ENCODE measurements around the gene INAFM1.
A peak's percentile ranks its signal among the peaks of the same experiment; 100 is the strongest.

INAFM1 gene

GRCh38 chr19:47274071-47274890, at the start of gene INAFM1:
INAFM1 (plus strand) TSS chr19:47274885; CDS start chr19:47274920, 35 bp downstream.
- Histone ChIP-seq H3K4me3 (ENCODE audit: low read depth, low read length) (peak within 1 kb of the TSS; percentile 93), H3K9me3 (ENCODE audit: control insufficient read depth, insufficient read depth, low read length) (no peaks in the 10 kb centered on the region), H3K9ac (ENCODE audit: low read depth, low read length) (peak within 1 kb of the TSS; percentile 87), H3K36me3 (ENCODE audit: control insufficient read depth, insufficient read depth, low read length) (peaks cover 21% of the 10 kb centered on the region), H3K4me1 (ENCODE audit: control insufficient read depth, insufficient read depth, low read length) (peaks cover 3% of the 10 kb centered on the region), H3K27me3 (ENCODE audit: control insufficient read depth, insufficient read depth, low read length) (peaks cover 8% of the 10 kb centered on the region)

- peak overlapping the region; percentile 79 for H3K9ac ChIP-seq (ENCODE audit: low read depth, low read length)
Observed at GRCh38 chr19:47225746-47226425, 48.8 kb upstream of the INAFM1 start.

GRCh38 chr19:47226426-47227351, 48.0 kb upstream of the INAFM1 start:
- peak overlapping the region; percentile 79 for H3K9ac ChIP-seq (ENCODE audit: low read depth, low read length)
- peak overlapping the region; percentile 71 for H3K4me3 ChIP-seq (ENCODE audit: low read depth, low read length)
- H3K36me3 ChIP-seq (ENCODE audit: control insufficient read depth, insufficient read depth, low read length), result peaks cover 9% of the 10 kb centered on the region
- no peaks in the 10 kb centered on the region for H3K27me3 ChIP-seq (ENCODE audit: control insufficient read depth, insufficient read depth, low read length)
- peaks cover 9% of the 10 kb centered on the region for H3K4me1 ChIP-seq (ENCODE audit: control insufficient read depth, insufficient read depth, low read length)
- no peaks in the 10 kb centered on the region for H3K9me3 ChIP-seq (ENCODE audit: control insufficient read depth, insufficient read depth, low read length)

More at GRCh38 chr19:47225746-47226425, 48.8 kb upstream of the INAFM1 start:
- H3K9me3 ChIP-seq (ENCODE audit: control insufficient read depth, insufficient read depth, low read length), result no peaks in the 10 kb centered on the region
- H3K4me3 ChIP-seq (ENCODE audit: low read depth, low read length), result peak overlapping the region; percentile 71
- H3K27me3 ChIP-seq (ENCODE audit: control insufficient read depth, insufficient read depth, low read length), result no peaks in the 10 kb centered on the region
- H3K4me1 ChIP-seq (ENCODE audit: control insufficient read depth, insufficient read depth, low read length), result peaks cover 6% of the 10 kb centered on the region
- H3K36me3 ChIP-seq (ENCODE audit: control insufficient read depth, insufficient read depth, low read length), result peaks cover 17% of the 10 kb centered on the region

- Histone ChIP-seq H3K9me3 (ENCODE audit: control insufficient read depth, insufficient read depth, low read length) (no peaks in the 10 kb centered on the region), H3K9ac (ENCODE audit: low read depth, low read length) (peak overlapping the region; percentile 79), H3K4me1 (ENCODE audit: control insufficient read depth, insufficient read depth, low read length) (peaks cover 12% of the 10 kb centered on the region), H3K27me3 (ENCODE audit: control insufficient read depth, insufficient read depth, low read length) (no peaks in the 10 kb centered on the region), H3K4me3 (ENCODE audit: low read depth, low read length) (peak overlapping the region; percentile 71), H3K36me3 (ENCODE audit: control insufficient read depth, insufficient read depth, low read length) (peaks cover 4% of the 10 kb centered on the region)
Observed at GRCh38 chr19:47227352-47228167, 47.1 kb upstream of the INAFM1 start.

GRCh38 chr19:47228168-47228936, 46.3 kb upstream of the INAFM1 start:
- H3K9me3 ChIP-seq (ENCODE audit: control insufficient read depth, insufficient read depth, low read length), result no peaks in the 10 kb centered on the region
- H3K4me3 ChIP-seq (ENCODE audit: low read depth, low read length), result peak overlapping the region; percentile 80
- H3K27me3 ChIP-seq (ENCODE audit: control insufficient read depth, insufficient read depth, low read length), result no peaks in the 10 kb centered on the region
- H3K4me1 ChIP-seq (ENCODE audit: control insufficient read depth, insufficient read depth, low read length), result peaks cover 15% of the 10 kb centered on the region
- peak overlapping the region; percentile 29 for H3K9ac ChIP-seq (ENCODE audit: low read depth, low read length)
- H3K36me3 ChIP-seq (ENCODE audit: control insufficient read depth, insufficient read depth, low read length), result peaks cover 4% of the 10 kb centered on the region

GRCh38 chr19:47228937-47229675, 45.6 kb upstream of the INAFM1 start:
- Histone ChIP-seq H3K9ac (ENCODE audit: low read depth, low read length) (no peak overlapping the region), H3K4me3 (ENCODE audit: low read depth, low read length) (peak overlapping the region; percentile 80), H3K4me1 (ENCODE audit: control insufficient read depth, insufficient read depth, low read length) (peaks cover 15% of the 10 kb centered on the region), H3K27me3 (ENCODE audit: control insufficient read depth, insufficient read depth, low read length) (no peaks in the 10 kb centered on the region), H3K36me3 (ENCODE audit: control insufficient read depth, insufficient read depth, low read length) (no peaks in the 10 kb centered on the region), H3K9me3 (ENCODE audit: control insufficient read depth, insufficient read depth, low read length) (no peaks in the 10 kb centered on the region)

GRCh38 chr19:47229676-47230053, 45.0 kb upstream of the INAFM1 start:
- Histone ChIP-seq H3K9ac (ENCODE audit: low read depth, low read length) (peak overlapping the region; percentile 30), H3K4me1 (ENCODE audit: control insufficient read depth, insufficient read depth, low read length) (peaks cover 15% of the 10 kb centered on the region), H3K36me3 (ENCODE audit: control insufficient read depth, insufficient read depth, low read length) (no peaks in the 10 kb centered on the region), H3K4me3 (ENCODE audit: low read depth, low read length) (peak overlapping the region; percentile 80), H3K27me3 (ENCODE audit: control insufficient read depth, insufficient read depth, low read length) (no peaks in the 10 kb centered on the region), H3K9me3 (ENCODE audit: control insufficient read depth, insufficient read depth, low read length) (no peaks in the 10 kb centered on the region)

GRCh38 chr19:47230054-47230920, 44.4 kb upstream of the INAFM1 start:
- H3K4me1 ChIP-seq (ENCODE audit: control insufficient read depth, insufficient read depth, low read length), result peaks cover 15% of the 10 kb centered on the region
- peak overlapping the region; percentile 80 for H3K4me3 ChIP-seq (ENCODE audit: low read depth, low read length)
- no peaks in the 10 kb centered on the region for H3K9me3 ChIP-seq (ENCODE audit: control insufficient read depth, insufficient read depth, low read length)
- peak overlapping the region; percentile 30 for H3K9ac ChIP-seq (ENCODE audit: low read depth, low read length)
- no peaks in the 10 kb centered on the region for H3K36me3 ChIP-seq (ENCODE audit: control insufficient read depth, insufficient read depth, low read length)
- H3K27me3 ChIP-seq (ENCODE audit: control insufficient read depth, insufficient read depth, low read length), result no peaks in the 10 kb centered on the region

GRCh38 chr19:47230921-47231214, 43.8 kb upstream of the INAFM1 start, which contains the start of gene BBC3:
BBC3 (minus strand) TSS chr19:47231199; CDS start chr19:47228431, 2,768 bp downstream.
- peaks cover 10% of the 10 kb centered on the region for H3K4me1 ChIP-seq (ENCODE audit: control insufficient read depth, insufficient read depth, low read length)
- no peaks in the 10 kb centered on the region for H3K27me3 ChIP-seq (ENCODE audit: control insufficient read depth, insufficient read depth, low read length)
- no peaks in the 10 kb centered on the region for H3K36me3 ChIP-seq (ENCODE audit: control insufficient read depth, insufficient read depth, low read length)
- H3K9me3 ChIP-seq (ENCODE audit: control insufficient read depth, insufficient read depth, low read length), result no peaks in the 10 kb centered on the region
- peak within 1 kb of the TSS; percentile 57 for H3K9ac ChIP-seq (ENCODE audit: low read depth, low read length)
- peak within 1 kb of the TSS; percentile 80 for H3K4me3 ChIP-seq (ENCODE audit: low read depth, low read length)
